Lung (tissue), 13 donors: Measurements from ENCODE around the gene RFPL3. TPM values are rescaled to one million over a fixed set of nuclear protein-coding genes. Genes with fewer than 3 reads are reported as not detected.
A peak's percentile ranks its signal among the peaks of the same experiment; 100 is the strongest.

Source experiments
- ATAC-seq: fragments of 200-7000 bp; cut with Tn5 transposase; one replicate; pipeline ENCODE4 v1.9.1; 2020; ENCODE audit warnings: moderate number of reproducible peaks; ENCODE audit not compliant: insufficient read depth, low FRiP score
- DNase-seq, 3 donors: peaks; one replicate each; pipeline ENCODE4 v3.0.0-alpha.2; 2013 to 2017
- H3K27ac ChIP-seq, 2 donors: one replicate each; pipeline ENCODE4 v1.5.1; 2013; ENCODE audit warnings: mild to moderate bottlenecking in 2 of 2, moderate library complexity in 2 of 2, control low read depth in 1 of 2, inconsistent platforms in 1 of 2, low read depth in 1 of 2, low read length in 1 of 2
- H3K27me3 ChIP-seq, 3 donors: one replicate each; pipeline ENCODE4 v1.5.1; 2013; ENCODE audit warnings: low read length in 2 of 3; ENCODE audit not compliant: control insufficient read depth in 3 of 3, insufficient read depth in 3 of 3
- H3K36me3 ChIP-seq, 4 donors: one replicate each; pipeline ENCODE4 v1.5.1; 2013; ENCODE audit warnings: low read length in 4 of 4, mild to moderate bottlenecking in 1 of 4, moderate library complexity in 1 of 4; ENCODE audit not compliant: control insufficient read depth in 4 of 4, insufficient read depth in 4 of 4
- H3K4me1 ChIP-seq, 5 donors: one replicate each; pipeline ENCODE4 v1.5.1; 2013; ENCODE audit warnings: low read length in 5 of 5, mild to moderate bottlenecking in 2 of 5, moderate library complexity in 1 of 5; ENCODE audit not compliant: control insufficient read depth in 5 of 5, insufficient read depth in 5 of 5
- H3K4me3 ChIP-seq: one replicate; pipeline ENCODE4 v1.5.1; 2013; ENCODE audit warnings: mild to moderate bottlenecking, control low read depth, moderate library complexity
- H3K9ac ChIP-seq, 2 donors: one replicate each; pipeline ENCODE4 v1.5.1; 2013; ENCODE audit warnings: low read length in 2 of 2, control low read depth in 1 of 2; ENCODE audit not compliant: insufficient read depth in 1 of 2
- H3K9me3 ChIP-seq, 4 donors: one replicate each; pipeline ENCODE4 v1.5.1; 2013; ENCODE audit warnings: low read length in 3 of 4, mild to moderate bottlenecking in 1 of 4, moderate library complexity in 1 of 4; ENCODE audit not compliant: control insufficient read depth in 4 of 4, insufficient read depth in 3 of 4
- WGBS, 2 donors: extraction: QIAGEN DNeasy Blood & Tissue Kit; methylation state at CpG; one replicate each; pipeline ENCODE4 v1.1.7; 2013; 5-methylcytosine and 5-hydroxymethylcytosine counted together
- polyA plus RNA-seq, 2 donors: library from polyadenylated mRNA; stranded (reverse); fragments of 200-250 nt; gene quantifications; one replicate each; pipeline ENCODE4 v1.2.1, GENCODE V29; 2013
- small RNA-seq: library from RNA; depleted of rRNA; stranded (forward); fragments of <200 nt; gene quantifications from one replicate; pipeline ENCODE3, GENCODE V24; 2014; ENCODE audit warnings: low replicate concordance
- total RNA-seq, 2 donors: library from RNA; depleted of rRNA in 1 of 2; stranded (reverse); fragments of >200 nt in 1 of 2; gene quantifications; one replicate each; pipeline ENCODE4 v1.2.1, GENCODE V29; 2014 to 2021
- TF ChIP-seq, protein P1 (sequence below): IDR thresholded peaks from 2 replicates; pipeline ENCODE4 v1.5.1; 2012; ENCODE audit warnings: mild to moderate bottlenecking; ENCODE audit errors: control extremely low read depth, extremely low read depth
- donor health status: control.
- donor health status: control.
- donor health status: Bipolar disorder and iron deficiency.
- donor health status: healthy.
- donor health status: DM: yes; HTN: yes; CAD: no.

RFPL3 gene
- total and polyA plus RNA-seq, 4 donors, result not detected

DNA sequence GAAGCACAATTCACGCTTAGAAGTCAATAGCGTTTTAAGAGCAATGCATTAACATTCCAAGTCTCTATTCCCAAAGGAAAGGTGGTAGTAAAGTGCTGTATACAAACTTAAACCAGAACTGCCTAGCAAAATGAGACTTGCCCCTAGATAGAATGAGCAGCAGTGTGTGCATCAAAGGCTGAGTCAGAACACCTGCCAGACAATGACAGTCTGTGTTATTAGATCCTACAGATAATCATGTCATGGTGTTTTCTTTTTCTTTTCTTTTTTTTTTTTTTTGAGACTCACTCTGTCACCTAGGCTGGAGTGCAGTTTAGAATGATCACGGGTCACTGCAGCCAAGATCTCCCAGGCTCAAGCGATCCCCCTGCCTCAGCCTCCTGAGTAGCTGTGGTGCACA, 52.8 kb downstream of the RFPL3 start:
- H3K9me3 ChIP-seq, result no peaks in the 10 kb centered on the region
- peaks cover 5 to 22% (median 18%) of the 10 kb centered on the region in 4 donors for H3K36me3 ChIP-seq
- H3K4me3 ChIP-seq, result no peak overlapping the region
- H3K9ac ChIP-seq, result peak overlapping the region in 1 of 2 donors; percentile 82
- WGBS, 2 donors, result 88 to 93% methylated on average over 4 of the region's 4 CpGs
- ATAC-seq (no peak), DNase-seq (no peak)
- no peaks in the 10 kb centered on the region for H3K27me3 ChIP-seq
- no peak overlapping the region for H3K27ac ChIP-seq
- H3K4me1 ChIP-seq, result peaks cover 3 to 17% (median 10%) of the 10 kb centered on the region in 5 donors
- TF ChIP-seq, protein P1, sequence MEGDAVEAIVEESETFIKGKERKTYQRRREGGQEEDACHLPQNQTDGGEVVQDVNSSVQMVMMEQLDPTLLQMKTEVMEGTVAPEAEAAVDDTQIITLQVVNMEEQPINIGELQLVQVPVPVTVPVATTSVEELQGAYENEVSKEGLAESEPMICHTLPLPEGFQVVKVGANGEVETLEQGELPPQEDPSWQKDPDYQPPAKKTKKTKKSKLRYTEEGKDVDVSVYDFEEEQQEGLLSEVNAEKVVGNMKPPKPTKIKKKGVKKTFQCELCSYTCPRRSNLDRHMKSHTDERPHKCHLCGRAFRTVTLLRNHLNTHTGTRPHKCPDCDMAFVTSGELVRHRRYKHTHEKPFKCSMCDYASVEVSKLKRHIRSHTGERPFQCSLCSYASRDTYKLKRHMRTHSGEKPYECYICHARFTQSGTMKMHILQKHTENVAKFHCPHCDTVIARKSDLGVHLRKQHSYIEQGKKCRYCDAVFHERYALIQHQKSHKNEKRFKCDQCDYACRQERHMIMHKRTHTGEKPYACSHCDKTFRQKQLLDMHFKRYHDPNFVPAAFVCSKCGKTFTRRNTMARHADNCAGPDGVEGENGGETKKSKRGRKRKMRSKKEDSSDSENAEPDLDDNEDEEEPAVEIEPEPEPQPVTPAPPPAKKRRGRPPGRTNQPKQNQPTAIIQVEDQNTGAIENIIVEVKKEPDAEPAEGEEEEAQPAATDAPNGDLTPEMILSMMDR, result no peak

Small RNAs within 50 kb of the gene (small RNA-seq; reads per million reads assigned to genes)
- not detected for gene AL021937.2
- gene IGLVIVOR22-2, result not detected
- gene RF02171, result not detected
- not detected for gene RF02172

Other genes with a start within 250 kb of the RFPL3 start
- not detected for gene C22orf42, start 198.6 kb upstream of the RFPL3 start, total RNA-seq
- gene C22orf42, start 198.6 kb upstream of the RFPL3 start, polyA plus RNA-seq, result under 1 TPM in 1 of 2 donors, not detected in 1; 0.05 TPM
- not detected for gene RFPL2, start 152.8 kb upstream of the RFPL3 start, total RNA-seq
- gene RFPL2, start 152.8 kb upstream of the RFPL3 start, polyA plus RNA-seq, result under 1 TPM in 1 of 2 donors, not detected in 1; 0.10 TPM
- gene SLC5A4, start 102.5 kb upstream of the RFPL3 start, total RNA-seq, result 1 to 10 TPM; 1.5 to 1.9 TPM
- under 1 TPM; 0.30 to 0.39 TPM for gene SLC5A4, start 102.5 kb upstream of the RFPL3 start, polyA plus RNA-seq
- 10 to 100 TPM; 62.2 to 65.3 TPM for gene RTCB, start 54.4 kb downstream of the RFPL3 start, total RNA-seq
- gene RTCB, start 54.4 kb downstream of the RFPL3 start, polyA plus RNA-seq, result 10 to 100 TPM; 20.5 to 70.6 TPM
- gene BPIFC, start 106.6 kb downstream of the RFPL3 start, total RNA-seq, result not detected
- not detected for gene BPIFC, start 106.6 kb downstream of the RFPL3 start, polyA plus RNA-seq
- gene FBXO7, start 116.9 kb downstream of the RFPL3 start, total RNA-seq, result 100 to 1,000 TPM in 1 of 2 donors, 10 to 100 TPM in 1; 84.3 to 117 TPM
- gene FBXO7, start 116.9 kb downstream of the RFPL3 start, polyA plus RNA-seq, result 10 to 100 TPM; 48.8 to 59.9 TPM